Endothelial cell of umbilical vein (primary cell): Measurements from ENCODE around the gene BDKRB2. TPM values are rescaled to one million over a fixed set of nuclear protein-coding genes. Genes with fewer than 3 reads are reported as not detected.

Experiments used
- BruUV-seq: library from RNA; stranded (reverse); fragments of 400-500 nt; replicated peaks from 2 replicates; lab custom pipeline; 2021; lab: Mats Ljungman, UMichigan
- CTCF ChIA-PET: fragments of 300-600, 350-600 bp; sonication (Branson Sonifier 250); formaldehyde crosslinking; loops from one replicate; lab custom pipeline; 2021; ENCODE audit warnings: antibody characterized with exemption, inconsistent platforms; lab: Charles Lee
- POLR2A ChIA-PET: fragments of 300-600, 350-600 bp; sonication (Branson Sonifier 250); formaldehyde crosslinking; loops from one replicate; lab custom pipeline; 2021; ENCODE audit warnings: antibody characterized with exemption, inconsistent platforms; lab: Charles Lee
- DNase-seq: peaks from one replicate; pipeline ENCODE4 v3.0.0-alpha.2; 2011; ENCODE audit warnings: low read depth, low spot score
- FAIRE-seq: peaks from 2 replicates; lab custom pipeline; 2011; peaks lifted over from hg19 to GRCh38; lab: Jason Lieb, UNC
- H2AFZ ChIP-seq: 2 replicates; pipeline ENCODE4 v1.6.0; 2012; ENCODE audit warnings: low read depth, low read length, control low read depth, inconsistent platforms
- H3K27ac ChIP-seq: 2 replicates; pipeline ENCODE4 v1.5.1; 2011; ENCODE audit warnings: low read depth, mild to moderate bottlenecking, control low read depth, low read length, moderate library complexity; ENCODE audit not compliant: insufficient read depth
- H3K27me3 ChIP-seq, 2 experiments: 2 replicates each; pipeline versions ENCODE4 v1.6.0 to v1.6.1; 2011; ENCODE audit warnings: low read length in 2 of 2, mixed read lengths in 1 of 2; ENCODE audit not compliant: control insufficient read depth in 2 of 2, insufficient read depth in 2 of 2
- H3K36me3 ChIP-seq, 2 experiments: 2 replicates in 1 of 2; 3 replicates in 1 of 2; pipeline ENCODE4 v1.5.1; 2011; ENCODE audit warnings: low read length in 2 of 2, mild to moderate bottlenecking in 1 of 2, moderate library complexity in 1 of 2; ENCODE audit not compliant: control insufficient read depth in 2 of 2, insufficient read depth in 2 of 2; ENCODE audit errors: extremely low read depth in 1 of 2
- H3K4me1 ChIP-seq: 3 replicates; pipeline ENCODE4 v1.5.1; 2011; ENCODE audit warnings: mild to moderate bottlenecking, low read length; ENCODE audit not compliant: control insufficient read depth, insufficient read depth; ENCODE audit errors: extremely low read depth
- H3K4me2 ChIP-seq: 2 replicates; pipeline ENCODE4 v1.6.1; 2011; ENCODE audit warnings: low read length, control low read depth, mixed read lengths; ENCODE audit not compliant: insufficient read depth
- H3K4me3 ChIP-seq, 3 experiments: fragments of 200-600 bp in 1 of 3; sonication (generic), shearing (Covaris generic) in 1 of 3; replicated peaks in 1 of 3; 2 replicates each; pipeline ENCODE4 v1.5.1; 2011 to 2016; ENCODE audit warnings: control low read depth in 3 of 3, low read length in 3 of 3, mild to moderate bottlenecking in 2 of 3, inconsistent platforms in 1 of 3, low read depth in 1 of 3, moderate library complexity in 1 of 3; ENCODE audit not compliant: insufficient read depth in 1 of 3
- H3K79me2 ChIP-seq: 2 replicates; pipeline ENCODE4 v1.6.0; 2012; ENCODE audit warnings: low read length, inconsistent platforms; ENCODE audit not compliant: control insufficient read depth, insufficient read depth
- H3K9ac ChIP-seq: replicated peaks from 2 replicates; pipeline ENCODE3; 2011; ENCODE audit warnings: low read length, control low read depth; ENCODE audit not compliant: insufficient read depth; ENCODE audit errors: extremely low read depth
- H3K9me1 ChIP-seq: replicated peaks from 3 replicates; pipeline ENCODE4 v1.6.0; 2011; ENCODE audit warnings: mild to moderate bottlenecking, low read length; ENCODE audit not compliant: control insufficient read depth, insufficient read depth; ENCODE audit errors: extremely low read depth
- H3K9me3 ChIP-seq: replicated peaks from 2 replicates; pipeline ENCODE4 v1.5.1; 2012; ENCODE audit warnings: low read length, inconsistent platforms; ENCODE audit not compliant: control insufficient read depth, insufficient read depth
- H4K20me1 ChIP-seq: replicated peaks from 2 replicates; pipeline ENCODE3; 2011; ENCODE audit warnings: mild to moderate bottlenecking, low read length; ENCODE audit not compliant: control insufficient read depth, insufficient read depth; ENCODE audit errors: extremely low read depth
- EZH2 ChIP-seq: IDR thresholded peaks from 2 replicates; pipeline ENCODE4 v1.6.1; 2012; ENCODE audit warnings: borderline replicate concordance, low read depth, mild to moderate bottlenecking, moderate library complexity, low read length, inconsistent platforms; ENCODE audit not compliant: severe bottlenecking
- FOS ChIP-seq: IDR thresholded peaks from 2 replicates; pipeline ENCODE4 v1.6.1; 2011; ENCODE audit warnings: mild to moderate bottlenecking, low read length, moderate library complexity, borderline replicate concordance; ENCODE audit not compliant: insufficient read depth
- GATA2 ChIP-seq: IDR thresholded peaks from 2 replicates; pipeline ENCODE4 v1.7.0; 2011; ENCODE audit warnings: low read depth, mild to moderate bottlenecking, moderate library complexity, mixed read lengths, low read length; ENCODE audit not compliant: insufficient read length, insufficient read depth
- JUN ChIP-seq: IDR thresholded peaks from 2 replicates; pipeline ENCODE4 v1.6.1; 2011; ENCODE audit warnings: borderline replicate concordance, low read depth; ENCODE audit not compliant: insufficient read length, insufficient read depth
- MYC ChIP-seq: IDR thresholded peaks from one replicate; pipeline ENCODE4 v1.6.1; 2011; ENCODE audit warnings: mild to moderate bottlenecking, low read depth, low read length
- POLR2A ChIP-seq: IDR thresholded peaks from 2 replicates; pipeline ENCODE4 v1.6.1; 2012; ENCODE audit warnings: low read depth, mild to moderate bottlenecking, control low read depth, low read length
- POLR2AphosphoS5 ChIP-seq: IDR thresholded peaks from 2 replicates; pipeline ENCODE4 v1.6.1; 2012; ENCODE audit warnings: low read depth, mild to moderate bottlenecking, control low read depth, low read length, moderate library complexity; ENCODE audit not compliant: insufficient read depth
- dilution Hi-C: fragments of 300-500 bp; cut with MboI; formaldehyde crosslinking; loops from one replicate; pipeline ENCODE4 v1.15.0; 2019; ENCODE audit warnings: low sequenced_read_pairs; ENCODE audit not compliant: extremely low pct_ligation_motif_present
- intact Hi-C: fragments of 100-400 bp; cut with micrococcal nuclease; formaldehyde crosslinking; loops from one replicate; pipeline ENCODE4 v1.10.0; 2022
- polyA plus RNA-seq, 4 experiments: library from polyadenylated mRNA; depleted of rRNA in 3 of 4; stranded (reverse) in 3 of 4; unstranded in 1 of 4; fragments of >200 nt; gene quantifications; 2 replicates each; pipeline versions ENCODE4 v1.2.1 to v1.2.3, GENCODE V29; 2011 to 2012; ENCODE audit warnings: missing spikeins in 1 of 4
- total RNA-seq: library from RNA; stranded (reverse); gene quantifications from 2 replicates; pipeline ENCODE4 v1.2.3, GENCODE V29; 2021
- TF ChIP-seq, protein P1 (sequence below), 2 donors: IDR thresholded peaks; 1 replicate in 1 of 2; 2 replicates in 1 of 2; pipeline ENCODE4 v1.5.1; 2011; ENCODE audit warnings: low read length in 2 of 2, mild to moderate bottlenecking in 2 of 2, moderate library complexity in 2 of 2, control low read depth in 1 of 2, inconsistent platforms in 1 of 2, low read depth in 1 of 2; ENCODE audit not compliant: insufficient read depth in 1 of 2; ENCODE audit errors: extremely low read depth in 1 of 2
- TF ChIP-seq, protein P2 (sequence below): IDR thresholded peaks from 2 replicates; pipeline ENCODE4 v1.6.1; 2011; ENCODE audit not compliant: insufficient read depth, insufficient read length

The BDKRB2 gene
- total and polyA plus RNA-seq, 2 donors (not counting 3 experiments of a cell fraction or from before 2014, with no cell fraction given), result 0.22 to 0.77 TPM

DNA sequence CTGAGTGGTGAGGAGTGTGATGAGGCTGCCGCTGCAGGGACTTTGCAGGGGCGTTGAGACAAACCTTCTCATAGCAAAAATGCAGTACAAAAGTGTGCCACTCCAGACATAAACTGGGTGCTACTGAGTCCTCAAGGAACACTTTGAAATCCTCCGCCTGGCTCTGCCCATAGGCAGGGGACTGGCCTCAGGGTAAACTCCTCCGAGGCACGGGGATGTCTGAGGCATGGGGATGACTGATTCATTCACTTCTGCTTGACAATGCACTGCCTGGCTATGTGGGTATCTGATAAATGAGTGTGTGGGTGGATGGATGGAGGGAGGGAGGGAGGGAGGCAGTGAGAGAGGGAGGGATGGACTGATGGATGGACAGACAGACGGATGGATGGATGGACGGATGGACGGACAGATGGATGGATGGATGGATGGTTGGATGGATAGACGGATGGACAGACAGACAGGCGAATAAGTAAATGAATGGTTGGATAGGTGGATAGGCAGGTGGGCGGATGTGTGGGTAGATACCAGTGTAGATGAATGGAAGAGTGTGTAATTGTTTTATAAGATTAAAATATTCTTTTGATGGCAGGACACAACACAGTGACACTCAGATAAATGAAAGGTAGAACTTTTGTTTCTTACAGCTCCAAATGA lies 2.1 kb upstream of the BDKRB2 start:
- Histone ChIP-seq H3K36me3 (no peaks in the 10 kb centered on the region), H3K27ac (no peak overlapping the region), H3K27me3 (no peaks in the 10 kb centered on the region), H2AFZ (no peak overlapping the region), H3K4me3 (no peak overlapping the region), H3K4me1 (peaks cover 4% of the 10 kb centered on the region), H3K4me2 (no peak overlapping the region), H3K9me1 (no peaks in the 10 kb centered on the region), H3K79me2 (no peaks in the 10 kb centered on the region), H3K9me3 (no peaks in the 10 kb centered on the region), H3K9ac (no peak overlapping the region), H4K20me1 (no peaks in the 10 kb centered on the region)
- FAIRE-seq, result no peak
- TF ChIP-seq, protein P1, sequence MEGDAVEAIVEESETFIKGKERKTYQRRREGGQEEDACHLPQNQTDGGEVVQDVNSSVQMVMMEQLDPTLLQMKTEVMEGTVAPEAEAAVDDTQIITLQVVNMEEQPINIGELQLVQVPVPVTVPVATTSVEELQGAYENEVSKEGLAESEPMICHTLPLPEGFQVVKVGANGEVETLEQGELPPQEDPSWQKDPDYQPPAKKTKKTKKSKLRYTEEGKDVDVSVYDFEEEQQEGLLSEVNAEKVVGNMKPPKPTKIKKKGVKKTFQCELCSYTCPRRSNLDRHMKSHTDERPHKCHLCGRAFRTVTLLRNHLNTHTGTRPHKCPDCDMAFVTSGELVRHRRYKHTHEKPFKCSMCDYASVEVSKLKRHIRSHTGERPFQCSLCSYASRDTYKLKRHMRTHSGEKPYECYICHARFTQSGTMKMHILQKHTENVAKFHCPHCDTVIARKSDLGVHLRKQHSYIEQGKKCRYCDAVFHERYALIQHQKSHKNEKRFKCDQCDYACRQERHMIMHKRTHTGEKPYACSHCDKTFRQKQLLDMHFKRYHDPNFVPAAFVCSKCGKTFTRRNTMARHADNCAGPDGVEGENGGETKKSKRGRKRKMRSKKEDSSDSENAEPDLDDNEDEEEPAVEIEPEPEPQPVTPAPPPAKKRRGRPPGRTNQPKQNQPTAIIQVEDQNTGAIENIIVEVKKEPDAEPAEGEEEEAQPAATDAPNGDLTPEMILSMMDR (IDR thresholded peaks at IDR 0.05; ENCODE audit: extremely low read depth in 1 of 2, insufficient read depth in 1 of 2, low read depth in 1 of 2, low read length in 2 of 2), result no peak
- TF ChIP-seq POLR2A, result no peak
- TF ChIP-seq FOS, result no peak
- no peak for TF ChIP-seq EZH2
- TF ChIP-seq, protein P2, sequence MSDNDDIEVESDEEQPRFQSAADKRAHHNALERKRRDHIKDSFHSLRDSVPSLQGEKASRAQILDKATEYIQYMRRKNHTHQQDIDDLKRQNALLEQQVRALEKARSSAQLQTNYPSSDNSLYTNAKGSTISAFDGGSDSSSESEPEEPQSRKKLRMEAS, result no peak
- no peak for TF ChIP-seq MYC
- TF ChIP-seq GATA2, result no peak
- TF ChIP-seq JUN, result no peak
- TF ChIP-seq POLR2AphosphoS5, result no peak
- dilution Hi-C loops, result no loop called here
- DNase-seq, result no peak
- CTCF ChIA-PET, result no interaction called here
- POLR2A ChIA-PET, result no interaction called here
- no TSS peak for BruUV-seq
- intact Hi-C loops, result no loop called here
